ENCODE results near the gene RMDN2. TPM values are rescaled to one million over a fixed set of nuclear protein-coding genes. Genes with fewer than 3 reads are reported as not detected.
A peak's percentile ranks its signal among the peaks of the same experiment; 100 is the strongest.

RMDN2 gene
- polyA plus RNA-seq, 4 donors: 5.1 to 26.0 (median 8.4) TPM

DNA sequence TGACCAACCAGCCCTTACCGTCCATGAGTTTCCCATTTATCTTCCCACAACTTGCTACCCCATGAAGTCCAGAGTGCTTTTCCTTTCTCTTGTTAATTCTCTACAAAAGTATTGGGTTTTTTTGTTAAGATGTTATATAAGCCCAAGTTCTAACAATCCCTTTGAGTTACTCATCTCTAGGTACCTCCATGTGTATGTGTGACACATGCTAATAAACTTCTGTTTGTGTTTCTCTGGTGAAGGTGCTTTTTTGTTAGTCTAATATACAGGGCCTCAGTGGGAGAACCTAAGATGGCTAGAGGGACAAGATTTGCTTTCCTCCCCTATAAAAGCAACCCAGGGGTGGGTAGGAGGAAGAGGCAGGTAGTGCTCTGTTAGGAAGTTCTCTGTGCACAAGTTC is 31.8 kb upstream of the RMDN2 start:
- no peak for FAIRE-seq
- Histone ChIP-seq H3K27me3 (ENCODE audit: control insufficient read depth in 3 of 3, insufficient read depth in 3 of 3, low read length in 3 of 3) (no peaks in the 10 kb centered on the region), H3K4me3 (ENCODE audit: low read depth in 1 of 3, low read length in 3 of 3) (no peak overlapping the region), H3K4me1 (ENCODE audit: control insufficient read depth in 3 of 3, insufficient read depth in 2 of 3, low read depth in 1 of 3, low read length in 2 of 3) (peaks cover 0 to 5% (median 2%) of the 10 kb centered on the region in 3 donors), H3K27ac (ENCODE audit: low read depth in 1 of 3, low read length in 2 of 3) (no peak overlapping the region), H3K9me3 (ENCODE audit: control insufficient read depth in 2 of 2, insufficient read depth in 1 of 2, low read depth in 1 of 2, low read length in 1 of 2) (no peaks in the 10 kb centered on the region), H3K36me3 (ENCODE audit: control insufficient read depth in 3 of 3, insufficient read depth in 2 of 3, low read depth in 1 of 3, low read length in 3 of 3) (no peaks in the 10 kb centered on the region)
- DNase-seq: no peak
- 90 to 95% (median 94%) methylated on average over 1 of the region's 1 CpG for WGBS, 3 donors

DNA sequence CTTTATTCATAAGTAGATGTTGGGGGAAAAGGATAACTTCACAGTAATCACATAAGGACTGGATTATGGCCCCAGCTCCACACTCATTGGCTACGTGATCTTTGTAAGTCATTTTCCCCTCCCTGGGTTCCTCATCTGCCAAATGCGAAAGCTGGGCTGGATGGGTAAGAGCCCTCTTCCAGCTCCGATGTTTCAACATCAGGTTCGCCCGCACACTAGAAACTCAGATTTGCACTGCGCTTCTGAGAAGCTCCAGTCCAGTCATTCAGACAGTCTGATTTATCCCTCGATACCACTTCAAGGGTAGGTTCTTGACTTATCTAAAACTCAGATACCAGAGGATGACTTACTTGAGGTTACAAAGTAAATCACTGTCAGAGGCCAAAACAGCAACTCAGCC is 31.0 kb upstream of the RMDN2 start:
- WGBS, 3 donors: 85 to 98% (median 93%) methylated on average over 7 of the region's 7 CpGs
- H3K27ac ChIP-seq (ENCODE audit: low read depth in 1 of 3, low read length in 2 of 3): no peak overlapping the region
- peaks cover 0 to 5% (median 2%) of the 10 kb centered on the region in 3 donors for H3K4me1 ChIP-seq (ENCODE audit: control insufficient read depth in 3 of 3, insufficient read depth in 2 of 3, low read depth in 1 of 3, low read length in 2 of 3)
- FAIRE-seq (no peak), DNase-seq (no peak)
- H3K36me3 ChIP-seq (ENCODE audit: control insufficient read depth in 3 of 3, insufficient read depth in 2 of 3, low read depth in 1 of 3, low read length in 3 of 3): no peaks in the 10 kb centered on the region
- H3K9me3 ChIP-seq (ENCODE audit: control insufficient read depth in 2 of 2, insufficient read depth in 1 of 2, low read depth in 1 of 2, low read length in 1 of 2): no peaks in the 10 kb centered on the region
- no peak overlapping the region for H3K4me3 ChIP-seq (ENCODE audit: low read depth in 1 of 3, low read length in 3 of 3)
- H3K27me3 ChIP-seq (ENCODE audit: control insufficient read depth in 3 of 3, insufficient read depth in 3 of 3, low read length in 3 of 3): no peaks in the 10 kb centered on the region

DNA sequence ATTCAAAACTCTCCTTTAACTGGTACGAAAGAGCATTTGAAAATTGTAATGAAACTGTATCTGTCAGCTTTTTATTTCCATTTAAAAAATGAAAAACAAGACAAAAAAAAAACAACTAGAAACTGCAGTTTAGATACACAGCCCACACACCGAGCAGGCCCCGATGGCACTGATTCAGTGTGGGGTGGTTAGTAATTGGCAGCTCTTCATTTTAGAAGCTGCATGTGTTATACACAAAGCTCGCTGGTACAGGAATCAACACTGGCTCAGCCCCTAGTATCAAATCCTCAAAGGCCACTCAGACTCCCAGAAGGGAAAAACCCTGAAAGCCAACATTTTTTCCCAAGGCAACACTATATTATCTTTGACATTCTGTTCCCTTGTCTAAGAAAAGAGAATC is 30.5 kb upstream of the RMDN2 start:
- no peak for FAIRE-seq
- 62 to 91% (median 74%) methylated on average over 4 of the region's 4 CpGs for WGBS, 3 donors
- no peaks in the 10 kb centered on the region for H3K27me3 ChIP-seq (ENCODE audit: control insufficient read depth in 3 of 3, insufficient read depth in 3 of 3, low read length in 3 of 3)
- H3K9me3 ChIP-seq (ENCODE audit: control insufficient read depth in 2 of 2, insufficient read depth in 1 of 2, low read depth in 1 of 2, low read length in 1 of 2): no peaks in the 10 kb centered on the region
- H3K4me1 ChIP-seq (ENCODE audit: control insufficient read depth in 3 of 3, insufficient read depth in 2 of 3, low read depth in 1 of 3, low read length in 2 of 3): peaks cover 0 to 5% (median 2%) of the 10 kb centered on the region in 3 donors
- no peak overlapping the region for H3K27ac ChIP-seq (ENCODE audit: low read depth in 1 of 3, low read length in 2 of 3)
- no peak overlapping the region for H3K4me3 ChIP-seq (ENCODE audit: low read depth in 1 of 3, low read length in 3 of 3)
- DNase-seq: no peak
- no peaks in the 10 kb centered on the region for H3K36me3 ChIP-seq (ENCODE audit: control insufficient read depth in 3 of 3, insufficient read depth in 2 of 3, low read depth in 1 of 3, low read length in 3 of 3)

DNA sequence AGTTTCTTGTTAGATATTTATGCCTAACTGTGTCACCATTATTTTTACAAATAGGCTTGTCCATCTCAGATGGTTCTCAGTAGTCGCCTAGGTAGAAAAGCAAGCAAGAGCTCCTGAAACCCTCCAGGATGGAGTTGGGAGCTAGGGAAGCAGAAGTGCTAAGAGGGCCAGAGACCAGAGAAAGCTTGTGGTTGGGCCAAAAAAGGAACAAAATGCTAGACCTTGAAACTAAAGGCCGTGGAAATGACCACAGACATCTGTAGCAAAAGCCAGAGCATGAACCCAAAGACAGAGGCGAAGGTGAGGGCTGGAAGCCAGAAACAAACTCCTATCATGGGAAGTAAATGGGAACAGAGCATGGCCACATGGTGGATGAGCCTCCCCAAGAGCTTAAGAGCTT is 29.9 kb upstream of the RMDN2 start:
- Histone ChIP-seq H3K9me3 (ENCODE audit: control insufficient read depth in 2 of 2, insufficient read depth in 1 of 2, low read depth in 1 of 2, low read length in 1 of 2) (peaks cover 0 to under 1% of the 10 kb centered on the region in 2 donors), H3K4me1 (ENCODE audit: control insufficient read depth in 3 of 3, insufficient read depth in 2 of 3, low read depth in 1 of 3, low read length in 2 of 3) (peaks cover 0 to 5% (median 2%) of the 10 kb centered on the region in 3 donors)

GRCh38 chr2:37896319-37896718 is 28.8 kb upstream of the RMDN2 start:
- H3K36me3 ChIP-seq (ENCODE audit: control insufficient read depth in 3 of 3, insufficient read depth in 2 of 3, low read depth in 1 of 3, low read length in 3 of 3): no peaks in the 10 kb centered on the region
- H3K4me1 ChIP-seq (ENCODE audit: control insufficient read depth in 3 of 3, insufficient read depth in 2 of 3, low read depth in 1 of 3, low read length in 2 of 3): peaks cover 0 to 5% (median 2%) of the 10 kb centered on the region in 3 donors
- DNase-seq (peak in 1 of 2 donors; percentile 26), FAIRE-seq (no peak)
- WGBS, 3 donors: 47 to 60% (median 50%) methylated on average over 3 of the region's 3 CpGs
- H3K27me3 ChIP-seq (ENCODE audit: control insufficient read depth in 3 of 3, insufficient read depth in 3 of 3, low read length in 3 of 3): no peaks in the 10 kb centered on the region
- no peak overlapping the region for H3K27ac ChIP-seq (ENCODE audit: low read depth in 1 of 3, low read length in 2 of 3)
- peaks cover 0 to 10% of the 10 kb centered on the region in 2 donors for H3K9me3 ChIP-seq (ENCODE audit: control insufficient read depth in 2 of 2, insufficient read depth in 1 of 2, low read depth in 1 of 2, low read length in 1 of 2)
- no peak overlapping the region for H3K4me3 ChIP-seq (ENCODE audit: low read depth in 1 of 3, low read length in 3 of 3)

More for the DNA sequence above, 29.9 kb upstream of the RMDN2 start:
- Histone ChIP-seq H3K27ac (ENCODE audit: low read depth in 1 of 3, low read length in 2 of 3) (no peak overlapping the region), H3K27me3 (ENCODE audit: control insufficient read depth in 3 of 3, insufficient read depth in 3 of 3, low read length in 3 of 3) (no peaks in the 10 kb centered on the region), H3K36me3 (ENCODE audit: control insufficient read depth in 3 of 3, insufficient read depth in 2 of 3, low read depth in 1 of 3, low read length in 3 of 3) (no peaks in the 10 kb centered on the region), H3K4me3 (ENCODE audit: low read depth in 1 of 3, low read length in 3 of 3) (no peak overlapping the region)
- DNase-seq: no peak
- WGBS, 3 donors: 80 to 94% (median 83%) methylated on average over 3 of the region's 3 CpGs
- FAIRE-seq: no peak

DNA sequence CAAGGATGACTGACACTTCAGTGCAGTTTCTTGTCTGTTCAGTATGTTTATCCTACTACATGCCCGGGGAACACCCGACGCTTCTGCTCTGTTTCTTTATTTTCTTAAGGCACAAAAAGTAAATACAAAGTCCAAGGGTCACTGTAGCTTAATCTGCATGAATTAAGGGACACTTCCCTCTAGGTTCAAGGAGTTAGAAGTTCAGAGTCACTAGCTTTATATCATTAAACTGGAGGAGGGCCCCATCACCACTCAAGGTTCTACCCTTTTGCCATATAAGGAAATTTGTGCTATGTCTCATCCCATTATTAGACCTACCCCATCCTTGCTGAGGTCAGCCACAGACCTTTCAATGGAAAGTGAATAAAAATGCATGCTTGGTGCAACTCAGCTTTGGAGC is 27.6 kb upstream of the RMDN2 start:
- DNase-seq: peak; percentile 69 to 79
- WGBS, 3 donors: 4 to 43% (median 35%) methylated on average over 3 of the region's 3 CpGs
- H3K27me3 ChIP-seq (ENCODE audit: control insufficient read depth in 3 of 3, insufficient read depth in 3 of 3, low read length in 3 of 3): no peaks in the 10 kb centered on the region

GRCh38 chr2:37898448-37898847 is 26.6 kb upstream of the RMDN2 start:
- peaks cover 2 to 13% (median 2%) of the 10 kb centered on the region in 3 donors for H3K4me1 ChIP-seq (ENCODE audit: control insufficient read depth in 3 of 3, insufficient read depth in 2 of 3, low read depth in 1 of 3, low read length in 2 of 3)
- no peak overlapping the region for H3K4me3 ChIP-seq (ENCODE audit: low read depth in 1 of 3, low read length in 3 of 3)
- H3K36me3 ChIP-seq (ENCODE audit: control insufficient read depth in 3 of 3, insufficient read depth in 2 of 3, low read depth in 1 of 3, low read length in 3 of 3): no peaks in the 10 kb centered on the region
- H3K9me3 ChIP-seq (ENCODE audit: control insufficient read depth in 2 of 2, insufficient read depth in 1 of 2, low read depth in 1 of 2, low read length in 1 of 2): peaks cover 0 to 10% of the 10 kb centered on the region in 2 donors
- H3K27me3 ChIP-seq (ENCODE audit: control insufficient read depth in 3 of 3, insufficient read depth in 3 of 3, low read length in 3 of 3): no peaks in the 10 kb centered on the region
- no peak overlapping the region for H3K27ac ChIP-seq (ENCODE audit: low read depth in 1 of 3, low read length in 2 of 3)
- FAIRE-seq (no peak), DNase-seq (no peak)

More for the DNA sequence above, 27.6 kb upstream of the RMDN2 start:
- no peaks in the 10 kb centered on the region for H3K36me3 ChIP-seq (ENCODE audit: control insufficient read depth in 3 of 3, insufficient read depth in 2 of 3, low read depth in 1 of 3, low read length in 3 of 3)
- FAIRE-seq: no peak
- peaks cover 0 to 10% of the 10 kb centered on the region in 2 donors for H3K9me3 ChIP-seq (ENCODE audit: control insufficient read depth in 2 of 2, insufficient read depth in 1 of 2, low read depth in 1 of 2, low read length in 1 of 2)
- H3K27ac ChIP-seq (ENCODE audit: low read depth in 1 of 3, low read length in 2 of 3): peak overlapping the region in 1 of 3 donors; percentile 13
- no peak overlapping the region for H3K4me3 ChIP-seq (ENCODE audit: low read depth in 1 of 3, low read length in 3 of 3)
- peaks cover 2 to 7% (median 2%) of the 10 kb centered on the region in 3 donors for H3K4me1 ChIP-seq (ENCODE audit: control insufficient read depth in 3 of 3, insufficient read depth in 2 of 3, low read depth in 1 of 3, low read length in 2 of 3)

GRCh38 chr2:37902991-37903390 is 22.1 kb upstream of the RMDN2 start:
- FAIRE-seq: no peak
- Histone ChIP-seq H3K36me3 (ENCODE audit: control insufficient read depth in 3 of 3, insufficient read depth in 2 of 3, low read depth in 1 of 3, low read length in 3 of 3) (no peaks in the 10 kb centered on the region), H3K9me3 (ENCODE audit: control insufficient read depth in 2 of 2, insufficient read depth in 1 of 2, low read depth in 1 of 2, low read length in 1 of 2) (peaks cover 0 to 10% of the 10 kb centered on the region in 2 donors), H3K27me3 (ENCODE audit: control insufficient read depth in 3 of 3, insufficient read depth in 3 of 3, low read length in 3 of 3) (no peaks in the 10 kb centered on the region), H3K4me1 (ENCODE audit: control insufficient read depth in 3 of 3, insufficient read depth in 2 of 3, low read depth in 1 of 3, low read length in 2 of 3) (peaks cover 2 to 27% (median 4%) of the 10 kb centered on the region in 3 donors), H3K4me3 (ENCODE audit: low read depth in 1 of 3, low read length in 3 of 3) (no peak overlapping the region), H3K27ac (ENCODE audit: low read depth in 1 of 3, low read length in 2 of 3) (peak overlapping the region in 1 of 3 donors; percentile 24)
- peak; percentile 77 to 78 for DNase-seq

DNA sequence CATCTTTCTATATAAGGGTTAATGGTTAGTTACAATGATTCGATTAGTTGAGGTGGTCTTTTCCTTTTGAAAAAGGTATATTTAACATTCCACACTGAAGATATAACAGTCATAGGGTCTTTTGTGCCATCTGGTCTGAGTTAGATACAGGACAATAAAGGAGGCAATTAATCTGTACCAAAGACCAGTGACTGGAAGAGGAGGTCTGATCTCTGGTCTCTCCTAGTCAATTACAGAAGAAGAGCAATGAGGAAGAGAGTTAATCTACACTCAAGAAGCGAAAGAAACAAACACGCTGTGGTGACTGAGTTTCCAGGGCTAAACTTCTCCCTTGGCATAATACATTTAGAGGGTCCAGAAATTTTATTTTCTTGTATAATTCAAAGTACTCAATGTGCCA is 20.7 kb upstream of the RMDN2 start:
- no peaks in the 10 kb centered on the region for H3K27me3 ChIP-seq (ENCODE audit: control insufficient read depth in 3 of 3, insufficient read depth in 3 of 3, low read length in 3 of 3)
- FAIRE-seq: no peak
- H3K27ac ChIP-seq (ENCODE audit: low read depth in 1 of 3, low read length in 2 of 3): peak overlapping the region in 2 of 3 donors; percentile 64 to 80
- H3K9me3 ChIP-seq (ENCODE audit: control insufficient read depth in 2 of 2, insufficient read depth in 1 of 2, low read depth in 1 of 2, low read length in 1 of 2): peaks cover 0 to 10% of the 10 kb centered on the region in 2 donors
- no peak overlapping the region for H3K4me3 ChIP-seq (ENCODE audit: low read depth in 1 of 3, low read length in 3 of 3)
- WGBS, 3 donors: 26 to 62% (median 27%) methylated on average over 3 of the region's 3 CpGs
- peak; percentile 62 to 74 for DNase-seq
- peaks cover 2 to 27% (median 4%) of the 10 kb centered on the region in 3 donors for H3K4me1 ChIP-seq (ENCODE audit: control insufficient read depth in 3 of 3, insufficient read depth in 2 of 3, low read depth in 1 of 3, low read length in 2 of 3)
- no peaks in the 10 kb centered on the region for H3K36me3 ChIP-seq (ENCODE audit: control insufficient read depth in 3 of 3, insufficient read depth in 2 of 3, low read depth in 1 of 3, low read length in 3 of 3)

Measured in small intestine (tissue), 7 donors.